HepG2 (cell line): ENCODE measurements around the gene GRIN2D.

Experiments
- CTCF ChIP-seq: sonication (generic); formaldehyde crosslinking; IDR thresholded peaks from 2 replicates; pipeline ENCODE4 v1.5.0; 2020; ENCODE audit warnings: mild to moderate bottlenecking, missing genetic modification reagents, moderate library complexity
- HMGXB4 ChIP-seq, 2 experiments: sonication (generic) in 1 of 2; formaldehyde crosslinking in 1 of 2; IDR thresholded peaks; 2 replicates each; pipeline versions ENCODE4 v1.4.0 to v1.6.1; 2018 to 2020; ENCODE audit warnings: missing genetic modification reagents in 2 of 2, borderline replicate concordance in 1 of 2, low read depth in 1 of 2, mild to moderate bottlenecking in 1 of 2, missing biosample characterization in 1 of 2
- TRIM22 ChIP-seq: fragments of 450-650 bp; IDR thresholded peaks from 2 replicates; pipeline ENCODE4 v1.6.1; 2017

GRCh38 chr19:48428670-48429069 is 35.2 kb downstream of the GRIN2D start:
- TF ChIP-seq TRIM22 (no peak), CTCF (CRISPR knock-in tag) (no peak), HMGXB4 (CRISPR knock-in tag; IDR thresholded peaks at IDR 0.05; ENCODE audit: borderline replicate concordance in 1 of 2, low read depth in 1 of 2) (no peak)
